ENCODE results near the gene C6orf52.
A peak's percentile ranks its signal among the peaks of the same experiment; 100 is the strongest.
"Not testable (repeated sequence)": the region's sequence is repeated elsewhere in the genome, so short reads cannot be mapped to it uniquely, and the experiment has no call there.

Gene C6orf52

GRCh38 chr6:10694302-10695085 is at the start of gene C6orf52, which contains the start of gene PAK1IP1:
Gene C6orf52 (minus strand): TSS chr6:10694616. CDS start chr6:10687550, 7,066 bp downstream.
Gene PAK1IP1 (plus strand): TSS chr6:10694972. CDS start chr6:10694986, 14 bp downstream.
- peak; percentile 84 to 91 for DNase-seq

GRCh38 chr6:10743515-10743914 is 49.1 kb upstream of the C6orf52 start:
- no peak for DNase-seq

GRCh38 chr6:10742251-10742650 is 47.8 kb upstream of the C6orf52 start:
- DNase-seq: no peak

GRCh38 chr6:10741643-10742042 is 47.2 kb upstream of the C6orf52 start:
- DNase-seq: not testable (repeated sequence)

- no peak for DNase-seq
Measured at GRCh38 chr6:10740061-10740460, 45.6 kb upstream of the C6orf52 start.

GRCh38 chr6:10736731-10737130 is 42.3 kb upstream of the C6orf52 start:
- no peak for DNase-seq

GRCh38 chr6:10733863-10734262 is 39.4 kb upstream of the C6orf52 start:
- DNase-seq: no peak

GRCh38 chr6:10733151-10733715 is 38.8 kb upstream of the C6orf52 start:
- peak in 1 of 2 experiments; percentile 12 for DNase-seq

- DNase-seq: no peak
Measured at GRCh38 chr6:10730254-10730653, 35.8 kb upstream of the C6orf52 start.

- DNase-seq: no peak
Measured at GRCh38 chr6:10725716-10726115, 31.3 kb upstream of the C6orf52 start.

- no peak for DNase-seq
Measured at GRCh38 chr6:10725044-10725443, 30.6 kb upstream of the C6orf52 start.

GRCh38 chr6:10723567-10723881 is 29.1 kb upstream of the C6orf52 start:
- DNase-seq: no peak

GRCh38 chr6:10722820-10723566 is 28.6 kb upstream of the C6orf52 start, which contains the start of gene TMEM14C:
Gene TMEM14C (plus strand): TSS chr6:10723070. CDS start chr6:10724614, 1,544 bp downstream.
- DNase-seq: peak; percentile 89 to 96

- no peak for DNase-seq
Measured at GRCh38 chr6:10722570-10722819, 28.1 kb upstream of the C6orf52 start.

- DNase-seq: no peak
Measured at GRCh38 chr6:10721850-10722569, 27.6 kb upstream of the C6orf52 start.

- DNase-seq: not testable (repeated sequence)
Measured at GRCh38 chr6:10720960-10721849, 26.8 kb upstream of the C6orf52 start.

- DNase-seq: peak in 1 of 2 experiments; percentile 13
Measured at GRCh38 chr6:10720265-10720959, 26.0 kb upstream of the C6orf52 start.

- DNase-seq: no peak
Measured at GRCh38 chr6:10719964-10720264, 25.5 kb upstream of the C6orf52 start.

GRCh38 chr6:10719296-10719963 is 25.0 kb upstream of the C6orf52 start:
- DNase-seq: no peak

GRCh38 chr6:10713962-10714361 is 19.5 kb upstream of the C6orf52 start:
- no peak for DNase-seq

GRCh38 chr6:10696655-10697054 is 2.2 kb upstream of the C6orf52 start:
- DNase-seq: no peak

Measured in NCI-H187 (cell line).